Loucy (cell line): Measurements from ENCODE around the gene KDM5A.

Experiments used
- H2AFZ ChIP-seq: fragments of 200-600 bp; sonication (generic); 2 replicates; pipeline ENCODE4 v1.6.0; 2016; ENCODE audit warnings: antibody characterized with exemption, mild to moderate bottlenecking, low read length, moderate library complexity
- H3F3A ChIP-seq: fragments of 200-600 bp; 2 replicates; pipeline ENCODE4 v1.6.0; 2016; ENCODE audit warnings: antibody characterized with exemption, low read depth, mild to moderate bottlenecking
- H3K27me3 ChIP-seq: fragments of 200-600 bp; sonication (generic); 2 replicates; pipeline ENCODE4 v1.6.1; 2014; ENCODE audit warnings: low read length, mild to moderate bottlenecking; ENCODE audit not compliant: insufficient read depth, poor library complexity, severe bottlenecking
- H3K36me3 ChIP-seq: fragments of 200-600 bp; sonication (generic); 2 replicates; pipeline ENCODE4 v1.6.1; 2016; ENCODE audit warnings: low read length; ENCODE audit not compliant: insufficient read depth
- H3K4me1 ChIP-seq: fragments of 200-600 bp; sonication (generic); 2 replicates; pipeline ENCODE4 v1.5.1; 2014; ENCODE audit warnings: low read length, mild to moderate bottlenecking; ENCODE audit not compliant: insufficient read depth, poor library complexity, severe bottlenecking
- H3K4me2 ChIP-seq: fragments of 200-600 bp; sonication (generic); 2 replicates; pipeline ENCODE4 v1.6.0; 2014; ENCODE audit warnings: antibody characterized with exemption, low read length, low read depth, mild to moderate bottlenecking; ENCODE audit not compliant: poor library complexity, severe bottlenecking
- H3K4me3 ChIP-seq: fragments of 200-600 bp; sonication (generic); 2 replicates; pipeline ENCODE4 v1.5.1; 2014; ENCODE audit warnings: low read length, mild to moderate bottlenecking, mixed read lengths; ENCODE audit not compliant: poor library complexity, severe bottlenecking
- H3K79me2 ChIP-seq: fragments of 200-600 bp; sonication (generic); 2 replicates; pipeline ENCODE4 v1.6.1; 2014; ENCODE audit warnings: low read length; ENCODE audit not compliant: insufficient read depth
- H3K9ac ChIP-seq: fragments of 200-600 bp; sonication (generic); 2 replicates; pipeline ENCODE4 v1.6.0; 2014; ENCODE audit warnings: mild to moderate bottlenecking, low read depth, low read length, moderate library complexity; ENCODE audit not compliant: poor library complexity, severe bottlenecking
- H3K9me2 ChIP-seq: fragments of 200-600 bp; sonication (generic); replicated peaks from 2 replicates; pipeline ENCODE4 v1.6.1; 2016; ENCODE audit warnings: low read depth, low read length, mixed read lengths
- H3K9me3 ChIP-seq: fragments of 200-600 bp; sonication (generic); 2 replicates; pipeline ENCODE4 v1.6.1; 2014; ENCODE audit warnings: mild to moderate bottlenecking, antibody characterized with exemption, low read length, low read depth; ENCODE audit not compliant: insufficient read depth
- H4K20me1 ChIP-seq: fragments of 200-600 bp; sonication (generic); 2 replicates; pipeline ENCODE4 v1.6.0; 2014; ENCODE audit warnings: antibody characterized with exemption, low read length, mild to moderate bottlenecking; ENCODE audit not compliant: insufficient read depth, poor library complexity, severe bottlenecking
- EZH2phosphoT487 ChIP-seq: fragments of 200-600 bp; IDR thresholded peaks from 2 replicates; pipeline ENCODE4 v1.6.1; 2018; ENCODE audit warnings: antibody characterized with exemption, mild to moderate bottlenecking, moderate library complexity, borderline replicate concordance
- TF ChIP-seq, protein P1 (sequence below): fragments of 200-600 bp; sonication (generic); conservative IDR thresholded peaks from 2 replicates; pipeline ENCODE4 v1.5.1; 2014; ENCODE audit warnings: mild to moderate bottlenecking, antibody characterized with exemption, low read length

KDM5A gene

GRCh38 chr12:401235-402028 lies 12.3 kb upstream of the KDM5A start, which contains the start of gene CCDC77:
TSS of gene CCDC77 (plus strand) at chr12:401644. CDS start at chr12:409384, 7,740 bp downstream.
- Histone ChIP-seq H3K4me3 (peak within 1 kb of the TSS; percentile 91), H3K4me2 (peak within 1 kb of the TSS; percentile 86), H3K4me1 (peaks cover 26% of the 10 kb centered on the region), H3K27me3 (no peaks in the 10 kb centered on the region), H3F3A (no peaks in the 10 kb centered on the region), H3K79me2 (peaks cover 17% of the 10 kb centered on the region), H4K20me1 (no peaks in the 10 kb centered on the region), H3K9me3 (no peaks in the 10 kb centered on the region), H3K9ac (peak within 1 kb of the TSS; percentile 76), H3K36me3 (no peaks in the 10 kb centered on the region), H2AFZ (peak within 1 kb of the TSS; percentile 89), H3K9me2 (no peaks in the 10 kb centered on the region)
- TF ChIP-seq, protein P1, sequence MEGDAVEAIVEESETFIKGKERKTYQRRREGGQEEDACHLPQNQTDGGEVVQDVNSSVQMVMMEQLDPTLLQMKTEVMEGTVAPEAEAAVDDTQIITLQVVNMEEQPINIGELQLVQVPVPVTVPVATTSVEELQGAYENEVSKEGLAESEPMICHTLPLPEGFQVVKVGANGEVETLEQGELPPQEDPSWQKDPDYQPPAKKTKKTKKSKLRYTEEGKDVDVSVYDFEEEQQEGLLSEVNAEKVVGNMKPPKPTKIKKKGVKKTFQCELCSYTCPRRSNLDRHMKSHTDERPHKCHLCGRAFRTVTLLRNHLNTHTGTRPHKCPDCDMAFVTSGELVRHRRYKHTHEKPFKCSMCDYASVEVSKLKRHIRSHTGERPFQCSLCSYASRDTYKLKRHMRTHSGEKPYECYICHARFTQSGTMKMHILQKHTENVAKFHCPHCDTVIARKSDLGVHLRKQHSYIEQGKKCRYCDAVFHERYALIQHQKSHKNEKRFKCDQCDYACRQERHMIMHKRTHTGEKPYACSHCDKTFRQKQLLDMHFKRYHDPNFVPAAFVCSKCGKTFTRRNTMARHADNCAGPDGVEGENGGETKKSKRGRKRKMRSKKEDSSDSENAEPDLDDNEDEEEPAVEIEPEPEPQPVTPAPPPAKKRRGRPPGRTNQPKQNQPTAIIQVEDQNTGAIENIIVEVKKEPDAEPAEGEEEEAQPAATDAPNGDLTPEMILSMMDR, result peak; percentile 26
- no peak for TF ChIP-seq EZH2phosphoT487

GRCh38 chr12:400828-401227 lies 11.7 kb upstream of the KDM5A start:
- Histone ChIP-seq H3K27me3 (no peaks in the 10 kb centered on the region), H3K4me1 (peaks cover 28% of the 10 kb centered on the region), H4K20me1 (no peaks in the 10 kb centered on the region), H3K4me3 (peak overlapping the region; percentile 91), H2AFZ (peak overlapping the region; percentile 80), H3K36me3 (no peaks in the 10 kb centered on the region), H3K9me2 (no peaks in the 10 kb centered on the region), H3F3A (no peaks in the 10 kb centered on the region), H3K4me2 (peak overlapping the region; percentile 86), H3K9me3 (no peaks in the 10 kb centered on the region), H3K79me2 (peaks cover 17% of the 10 kb centered on the region), H3K9ac (peak overlapping the region; percentile 76)
- no peak for TF ChIP-seq EZH2phosphoT487
- TF ChIP-seq, protein P1, result no peak

DNA sequence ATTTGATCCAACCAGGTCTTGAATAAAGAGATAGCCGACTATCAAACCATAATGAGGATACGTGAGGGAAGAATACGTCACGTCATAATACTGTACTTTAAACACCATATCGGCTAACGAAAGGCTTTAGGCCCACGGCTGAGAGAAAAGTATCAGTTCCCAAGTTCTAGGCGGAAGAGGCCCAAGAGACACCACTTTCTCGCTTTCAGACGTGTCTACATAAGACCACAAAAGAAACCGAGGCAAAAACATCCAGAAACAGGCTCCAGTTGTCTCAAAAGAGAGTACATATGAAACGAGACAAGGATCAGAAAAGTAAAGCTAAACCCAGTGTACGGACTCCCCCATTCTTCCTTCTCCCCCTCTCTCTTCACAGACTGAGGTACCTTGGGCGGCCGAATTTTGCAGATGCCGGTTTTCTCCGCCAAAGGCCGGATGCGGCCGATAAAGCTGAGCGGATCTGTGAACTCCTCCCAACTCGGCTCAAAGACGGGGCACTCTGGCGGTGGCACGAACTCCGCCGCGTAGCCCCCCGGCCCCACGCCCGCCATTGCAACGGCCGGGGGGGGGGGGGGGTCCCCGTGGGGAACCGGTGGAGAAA lies 479 bp downstream of the KDM5A start:
- peak overlapping the region; percentile 94 for H3K4me3 ChIP-seq
- H3K4me1 ChIP-seq, result peaks cover 39% of the 10 kb centered on the region
- TF ChIP-seq, protein P1, result no peak
- no peak for TF ChIP-seq EZH2phosphoT487
- H4K20me1 ChIP-seq, result peaks cover 47% of the 10 kb centered on the region
- peak overlapping the region; percentile 97 for H2AFZ ChIP-seq
- H3K9me3 ChIP-seq, result no peaks in the 10 kb centered on the region
- peak overlapping the region; percentile 93 for H3K9ac ChIP-seq
- peaks cover 60% of the 10 kb centered on the region for H3K79me2 ChIP-seq
- H3K4me2 ChIP-seq, result peak overlapping the region; percentile 94
- no peaks in the 10 kb centered on the region for H3K9me2 ChIP-seq
- H3K27me3 ChIP-seq, result no peaks in the 10 kb centered on the region
- H3F3A ChIP-seq, result no peaks in the 10 kb centered on the region
- H3K36me3 ChIP-seq, result peaks cover 11% of the 10 kb centered on the region
